ENCODE measurements around the gene HNRNPA1L2.

Gene HNRNPA1L2

GRCh38 chr13:52652196-52652979 is 10.2 kb downstream of the HNRNPA1L2 start, which contains the start of gene SUGT1:
Gene SUGT1 (plus strand): TSS chr13:52652836. CDS start chr13:52652921, 85 bp downstream.
- Histone ChIP-seq H3K27me3 (ENCODE audit: control insufficient read depth, insufficient read depth, low read length) (no peaks in the 10 kb centered on the region), H3K79me2 (peaks cover 14% of the 10 kb centered on the region), H3K4me3 (ENCODE audit: low read depth, low read length) (peak within 1 kb of the TSS; percentile 92), H3K9ac (peak within 1 kb of the TSS; percentile 53), H3K9me3 (ENCODE audit: control insufficient read depth, low read length) (no peaks in the 10 kb centered on the region), H3K4me2 (ENCODE audit: low read length) (peak within 1 kb of the TSS; percentile 86), H3K36me3 (ENCODE audit: control insufficient read depth, insufficient read depth, low read length) (no peaks in the 10 kb centered on the region), H3K4me1 (peaks cover 2% of the 10 kb centered on the region), H2AFZ (peak within 1 kb of the TSS; percentile 95), H3K27ac (peak within 1 kb of the TSS; percentile 100)
- TF ChIP-seq, protein P1, sequence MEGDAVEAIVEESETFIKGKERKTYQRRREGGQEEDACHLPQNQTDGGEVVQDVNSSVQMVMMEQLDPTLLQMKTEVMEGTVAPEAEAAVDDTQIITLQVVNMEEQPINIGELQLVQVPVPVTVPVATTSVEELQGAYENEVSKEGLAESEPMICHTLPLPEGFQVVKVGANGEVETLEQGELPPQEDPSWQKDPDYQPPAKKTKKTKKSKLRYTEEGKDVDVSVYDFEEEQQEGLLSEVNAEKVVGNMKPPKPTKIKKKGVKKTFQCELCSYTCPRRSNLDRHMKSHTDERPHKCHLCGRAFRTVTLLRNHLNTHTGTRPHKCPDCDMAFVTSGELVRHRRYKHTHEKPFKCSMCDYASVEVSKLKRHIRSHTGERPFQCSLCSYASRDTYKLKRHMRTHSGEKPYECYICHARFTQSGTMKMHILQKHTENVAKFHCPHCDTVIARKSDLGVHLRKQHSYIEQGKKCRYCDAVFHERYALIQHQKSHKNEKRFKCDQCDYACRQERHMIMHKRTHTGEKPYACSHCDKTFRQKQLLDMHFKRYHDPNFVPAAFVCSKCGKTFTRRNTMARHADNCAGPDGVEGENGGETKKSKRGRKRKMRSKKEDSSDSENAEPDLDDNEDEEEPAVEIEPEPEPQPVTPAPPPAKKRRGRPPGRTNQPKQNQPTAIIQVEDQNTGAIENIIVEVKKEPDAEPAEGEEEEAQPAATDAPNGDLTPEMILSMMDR (IDR thresholded peaks at IDR 0.05): peak; percentile 45

DNA sequence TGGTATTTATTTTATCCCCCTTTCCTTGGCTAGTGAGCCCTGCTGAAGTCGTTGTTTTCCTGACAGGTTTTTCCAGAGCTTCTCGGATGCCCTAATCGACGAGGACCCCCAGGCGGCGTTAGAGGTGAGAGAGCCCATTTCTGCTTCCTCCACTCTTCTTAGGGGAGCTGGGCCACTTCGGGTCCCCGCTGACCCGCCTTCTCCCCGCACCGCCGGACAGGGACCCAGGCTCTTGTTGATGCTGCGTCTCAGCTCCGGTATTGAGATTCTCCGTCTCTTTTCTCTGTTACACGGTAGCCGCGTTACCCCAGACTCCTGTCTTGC is 10.7 kb downstream of the HNRNPA1L2 start:
- Histone ChIP-seq H3K4me2 (ENCODE audit: low read length) (peak overlapping the region; percentile 86), H3K9me3 (ENCODE audit: control insufficient read depth, low read length) (no peaks in the 10 kb centered on the region), H3K4me3 (ENCODE audit: low read depth, low read length) (peak overlapping the region; percentile 92), H2AFZ (peak overlapping the region; percentile 95), H3K27ac (peak overlapping the region; percentile 100), H3K36me3 (ENCODE audit: control insufficient read depth, insufficient read depth, low read length) (no peaks in the 10 kb centered on the region), H3K27me3 (ENCODE audit: control insufficient read depth, insufficient read depth, low read length) (no peaks in the 10 kb centered on the region), H3K4me1 (peaks cover 2% of the 10 kb centered on the region), H3K9ac (peak overlapping the region; percentile 53), H3K79me2 (peaks cover 14% of the 10 kb centered on the region)
- TF ChIP-seq, protein P1 (IDR thresholded peaks at IDR 0.05): no peak

DNA sequence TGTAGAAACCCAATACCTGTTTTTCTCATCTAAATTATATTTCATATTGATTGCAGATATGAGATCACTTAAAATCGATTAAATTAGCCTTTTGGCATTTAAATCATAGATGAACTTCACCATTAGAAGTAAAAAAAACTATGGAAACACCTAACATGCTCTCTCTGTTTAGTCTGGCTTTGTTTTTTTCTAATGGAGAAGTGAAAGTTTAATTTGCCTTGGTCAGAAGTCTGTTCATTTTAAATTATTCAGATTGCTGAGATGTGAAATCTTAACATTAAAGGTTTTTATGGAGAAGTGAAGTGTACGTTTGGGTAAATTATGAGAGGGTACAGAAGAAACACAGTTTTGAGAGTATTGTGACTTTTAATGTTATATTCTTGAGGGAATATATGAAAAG is 17.1 kb downstream of the HNRNPA1L2 start:
- Histone ChIP-seq H2AFZ (no peak overlapping the region), H3K4me1 (no peaks in the 10 kb centered on the region), H3K27ac (no peak overlapping the region), H3K27me3 (ENCODE audit: control insufficient read depth, insufficient read depth, low read length) (no peaks in the 10 kb centered on the region), H3K79me2 (peaks cover 12% of the 10 kb centered on the region), H3K36me3 (ENCODE audit: control insufficient read depth, insufficient read depth, low read length) (no peaks in the 10 kb centered on the region), H3K9me3 (ENCODE audit: control insufficient read depth, low read length) (no peaks in the 10 kb centered on the region), H3K9ac (no peak overlapping the region), H3K4me3 (ENCODE audit: low read depth, low read length) (no peak overlapping the region), H3K4me2 (ENCODE audit: low read length) (no peak overlapping the region)
- TF ChIP-seq, protein P1 (IDR thresholded peaks at IDR 0.05): no peak

DNA sequence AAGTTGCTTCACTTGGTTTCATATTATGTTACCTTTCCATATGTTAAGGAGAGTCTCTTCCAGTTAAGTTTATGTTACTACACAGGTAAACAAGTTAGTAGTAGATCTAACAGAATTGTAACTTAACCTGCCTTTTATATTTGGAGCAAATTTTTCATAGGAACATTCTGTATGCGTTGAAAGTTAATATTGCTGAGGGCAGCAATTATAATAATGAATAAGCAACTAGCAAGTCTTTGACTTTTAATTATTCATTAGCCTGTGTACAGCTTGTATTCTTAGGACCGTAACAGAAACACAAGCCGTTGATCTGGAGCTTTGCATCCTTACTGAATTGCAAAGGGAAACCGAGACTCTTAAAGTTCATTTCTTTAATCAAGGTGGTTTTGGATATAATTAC is 22.0 kb downstream of the HNRNPA1L2 start:
- Histone ChIP-seq H3K9ac (no peak overlapping the region), H3K4me3 (ENCODE audit: low read depth, low read length) (no peak overlapping the region), H3K4me2 (ENCODE audit: low read length) (no peak overlapping the region), H3K36me3 (ENCODE audit: control insufficient read depth, insufficient read depth, low read length) (no peaks in the 10 kb centered on the region), H3K27me3 (ENCODE audit: control insufficient read depth, insufficient read depth, low read length) (no peaks in the 10 kb centered on the region), H3K4me1 (no peaks in the 10 kb centered on the region), H3K27ac (no peak overlapping the region), H3K9me3 (ENCODE audit: control insufficient read depth, low read length) (no peaks in the 10 kb centered on the region), H2AFZ (no peak overlapping the region), H3K79me2 (no peaks in the 10 kb centered on the region)
- TF ChIP-seq, protein P1 (IDR thresholded peaks at IDR 0.05): no peak

DNA sequence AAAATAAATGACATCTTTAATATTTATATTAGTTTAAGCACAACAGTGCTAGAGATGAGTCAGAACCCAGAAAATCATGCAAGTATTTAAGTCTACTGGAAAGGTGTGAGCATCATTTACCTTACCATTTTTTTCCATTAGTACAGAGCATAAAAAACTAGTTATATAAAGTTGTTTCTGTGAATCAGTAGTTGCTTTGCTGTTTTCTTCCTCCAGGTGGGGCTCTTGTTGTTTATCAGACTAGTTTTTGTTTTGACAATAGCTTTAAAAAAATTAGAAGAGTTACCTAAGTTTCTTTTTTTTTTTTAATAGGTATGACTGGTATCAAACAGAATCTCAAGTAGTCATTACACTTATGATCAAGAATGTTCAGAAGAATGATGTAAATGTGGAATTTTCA is 23.1 kb downstream of the HNRNPA1L2 start:
- H3K9me3 ChIP-seq (ENCODE audit: control insufficient read depth, low read length): no peaks in the 10 kb centered on the region
- no peaks in the 10 kb centered on the region for H3K79me2 ChIP-seq
- H3K27me3 ChIP-seq (ENCODE audit: control insufficient read depth, insufficient read depth, low read length): no peaks in the 10 kb centered on the region
- no peak overlapping the region for H3K9ac ChIP-seq
- no peak overlapping the region for H3K4me3 ChIP-seq (ENCODE audit: low read depth, low read length)
- no peaks in the 10 kb centered on the region for H3K36me3 ChIP-seq (ENCODE audit: control insufficient read depth, insufficient read depth, low read length)
- TF ChIP-seq, protein P1 (IDR thresholded peaks at IDR 0.05): peak; percentile 25
- H3K4me1 ChIP-seq: no peaks in the 10 kb centered on the region
- no peak overlapping the region for H3K27ac ChIP-seq
- H3K4me2 ChIP-seq (ENCODE audit: low read length): no peak overlapping the region
- no peak overlapping the region for H2AFZ ChIP-seq
